Small intestine (tissue), 7 donors: ENCODE results near the gene KRTAP15-1. TPM values are rescaled to one million over a fixed set of nuclear protein-coding genes. Genes with fewer than 3 reads are reported as not detected.

ENCODE experiments used
- DNase-seq, 2 donors: peaks; one replicate each; pipeline versions ENCODE4 v3.0.0 to v3.0.0-alpha.2; 2013
- FAIRE-seq: peaks from 2 replicates; lab custom pipeline; 2012; peaks lifted over from hg19 to GRCh38; lab: Jason Lieb, UNC
- H3K27ac ChIP-seq, 3 donors: one replicate each; pipeline ENCODE4 v1.5.1; 2013; ENCODE audit warnings: low read length in 2 of 3, mild to moderate bottlenecking in 2 of 3, control low read depth in 1 of 3, inconsistent platforms in 1 of 3, low read depth in 1 of 3, moderate library complexity in 1 of 3
- H3K27me3 ChIP-seq, 3 donors: one replicate each; pipeline ENCODE4 v1.6.1; 2013; ENCODE audit warnings: low read length in 3 of 3, inconsistent platforms in 1 of 3; ENCODE audit not compliant: control insufficient read depth in 3 of 3, insufficient read depth in 3 of 3
- H3K36me3 ChIP-seq, 3 donors: one replicate each; pipeline ENCODE4 v1.6.1; 2013; ENCODE audit warnings: low read length in 3 of 3, inconsistent platforms in 1 of 3, low read depth in 1 of 3, mild to moderate bottlenecking in 1 of 3, moderate library complexity in 1 of 3; ENCODE audit not compliant: control insufficient read depth in 3 of 3, insufficient read depth in 2 of 3
- H3K4me1 ChIP-seq, 3 donors: one replicate each; pipeline ENCODE4 v1.6.1; 2013; ENCODE audit warnings: low read length in 2 of 3, inconsistent platforms in 1 of 3, low read depth in 1 of 3, mild to moderate bottlenecking in 1 of 3, moderate library complexity in 1 of 3; ENCODE audit not compliant: control insufficient read depth in 3 of 3, insufficient read depth in 2 of 3
- H3K4me3 ChIP-seq, 3 donors: one replicate each; pipeline ENCODE4 v1.5.1; 2013; ENCODE audit warnings: low read length in 3 of 3, control low read depth in 1 of 3, inconsistent platforms in 1 of 3, low read depth in 1 of 3, mild to moderate bottlenecking in 1 of 3, moderate library complexity in 1 of 3
- H3K9me3 ChIP-seq, 2 donors: one replicate each; pipeline ENCODE4 v1.6.1; 2013; ENCODE audit warnings: low read depth in 1 of 2, low read length in 1 of 2; ENCODE audit not compliant: control insufficient read depth in 2 of 2, insufficient read depth in 1 of 2
- WGBS, 3 donors: extraction: QIAGEN DNeasy Blood & Tissue Kit; methylation state at CpG; one replicate each; pipeline ENCODE4 v1.1.7; 2013; 5-methylcytosine and 5-hydroxymethylcytosine counted together
- polyA plus RNA-seq, 4 donors: library from polyadenylated mRNA; stranded (reverse) in 3 of 4; unstranded in 1 of 4; fragments of 200-250 nt in 3 of 4; fragments of 120-200 nt in 1 of 4; gene quantifications; one replicate each; pipeline versions ENCODE4 v1.2.1 to v1.2.3, GENCODE V29; 2013
- donor health status: healthy with polysubstance abuse.
- donor health status: control.
- donor health status: control.
- donor health status: Bipolar disorder and iron deficiency.
- donor health status: healthy.

KRTAP15-1 gene
- polyA plus RNA-seq, 4 donors: not detected

DNA sequence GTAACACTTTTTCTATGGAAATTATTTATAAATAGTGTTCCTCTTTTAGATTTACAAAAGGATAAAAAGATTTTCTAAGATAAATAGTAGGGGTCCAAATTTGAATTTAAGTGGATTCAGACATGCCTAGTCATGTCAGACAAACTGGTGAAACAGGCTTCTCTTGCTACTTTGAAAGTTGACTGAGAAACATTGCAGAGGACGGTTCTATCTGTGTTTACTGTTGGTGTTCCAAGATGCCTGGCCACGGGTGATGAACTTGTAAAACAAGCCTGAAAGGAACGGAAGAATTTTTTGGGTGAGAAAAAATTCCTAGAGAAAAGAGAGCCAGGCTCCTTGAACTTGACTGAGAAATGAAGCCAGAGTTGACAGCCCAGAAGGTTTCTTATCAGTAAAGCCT, 37.9 kb downstream of the KRTAP15-1 start:
- peak in 1 of 2 donors; percentile 5 for DNase-seq
- 42 to 46% (median 43%) methylated on average over 3 of the region's 3 CpGs for WGBS, 3 donors
- no peaks in the 10 kb centered on the region for H3K36me3 ChIP-seq

DNA sequence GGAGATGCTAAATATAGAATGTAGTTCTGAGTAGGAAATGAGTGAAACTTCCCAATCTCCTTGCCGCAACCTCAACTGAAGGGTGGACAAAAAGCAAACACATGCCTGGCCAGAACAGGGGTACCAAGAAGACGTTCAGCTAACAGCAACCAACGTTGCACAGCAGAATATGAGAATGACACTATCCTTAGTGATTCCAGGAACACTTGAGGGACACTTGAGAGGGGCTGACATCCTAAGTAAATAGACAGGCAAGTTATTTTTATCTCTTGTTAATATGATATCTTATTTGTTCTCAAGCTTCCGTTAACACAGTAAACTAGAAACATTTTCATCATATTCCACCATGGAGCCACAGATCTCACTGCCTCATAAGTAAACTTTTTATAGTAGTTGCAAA, 39.2 kb downstream of the KRTAP15-1 start:
- no peak overlapping the region for H3K27ac ChIP-seq
- FAIRE-seq (no peak), DNase-seq (no peak)
- H3K27me3 ChIP-seq: no peaks in the 10 kb centered on the region
- no peak overlapping the region for H3K4me3 ChIP-seq
- H3K36me3 ChIP-seq: no peaks in the 10 kb centered on the region
- peaks cover 0 to 3% of the 10 kb centered on the region in 2 donors for H3K9me3 ChIP-seq
- no peaks in the 10 kb centered on the region for H3K4me1 ChIP-seq
- WGBS, 3 donors: 57 to 70% (median 70%) methylated on average over 4 of the region's 4 CpGs

More for the DNA sequence above, 37.9 kb downstream of the KRTAP15-1 start:
- no peak overlapping the region for H3K4me3 ChIP-seq
- no peaks in the 10 kb centered on the region for H3K27me3 ChIP-seq
- peaks cover 0 to 3% of the 10 kb centered on the region in 2 donors for H3K9me3 ChIP-seq
- no peaks in the 10 kb centered on the region for H3K4me1 ChIP-seq
- H3K27ac ChIP-seq: no peak overlapping the region
- FAIRE-seq: no peak

DNA sequence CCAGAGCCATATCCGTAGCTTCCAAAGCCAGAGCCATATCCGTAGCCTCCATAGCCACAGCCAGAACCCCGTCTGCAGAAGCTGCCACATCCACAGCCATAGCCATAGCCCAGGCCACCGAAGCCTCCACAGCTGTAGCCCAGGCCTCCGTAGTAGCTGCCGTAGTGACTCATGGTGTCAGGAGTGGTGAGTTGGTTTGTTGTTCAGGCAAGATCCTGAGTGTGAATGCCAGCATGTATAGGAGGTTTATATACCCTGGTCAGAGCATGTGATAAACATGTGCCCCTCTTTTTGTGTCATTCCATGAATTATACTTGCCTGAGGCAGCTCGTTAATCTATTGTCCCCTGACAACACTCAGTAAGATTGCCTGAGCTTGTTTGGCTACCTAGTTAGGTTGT, 40.1 kb downstream of the KRTAP15-1 start, which contains the start of gene KRTAP19-1:
KRTAP19-1 (minus strand) TSS at position 223 of the 400 bp plus-strand sequence; CDS start at position 173, 50 bp downstream.
- FAIRE-seq (no peak), DNase-seq (no peak)
- H3K9me3 ChIP-seq: peaks cover 0 to 3% of the 10 kb centered on the region in 2 donors
- WGBS, 3 donors: 82 to 88% (median 83%) methylated on average over 7 of the region's 7 CpGs
- H3K36me3 ChIP-seq: no peaks in the 10 kb centered on the region
- no peak within 1 kb of the TSS for H3K27ac ChIP-seq
- H3K27me3 ChIP-seq: no peaks in the 10 kb centered on the region
- no peaks in the 10 kb centered on the region for H3K4me1 ChIP-seq
- H3K4me3 ChIP-seq: no peak within 1 kb of the TSS

DNA sequence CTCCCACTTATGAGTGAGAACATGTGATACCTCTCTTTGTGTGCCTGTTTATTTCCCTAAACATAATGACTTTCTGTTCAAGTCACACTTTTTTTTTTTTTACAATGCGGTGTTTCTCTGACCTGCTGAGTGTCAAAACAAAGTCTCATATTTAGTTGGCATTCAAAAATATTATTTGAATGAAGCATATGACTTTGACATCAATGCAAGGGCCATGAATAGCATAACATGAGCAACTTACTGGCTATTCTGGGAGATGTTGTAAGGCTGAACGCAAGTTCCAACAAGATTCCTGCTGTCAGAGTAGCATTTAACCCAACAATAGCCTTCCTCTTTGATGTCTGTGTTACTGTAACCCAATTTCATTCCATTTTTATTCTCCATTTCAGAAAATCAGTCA, 42.1 kb downstream of the KRTAP15-1 start:
- Histone ChIP-seq H3K9me3 (peaks cover 7 to 10% of the 10 kb centered on the region in 2 donors), H3K4me3 (no peak overlapping the region), H3K27me3 (no peaks in the 10 kb centered on the region), H3K4me1 (no peaks in the 10 kb centered on the region), H3K27ac (no peak overlapping the region), H3K36me3 (no peaks in the 10 kb centered on the region)
- no peak for DNase-seq
- 75 to 78% (median 76%) methylated on average over 2 of the region's 2 CpGs for WGBS, 3 donors
- no peak for FAIRE-seq

DNA sequence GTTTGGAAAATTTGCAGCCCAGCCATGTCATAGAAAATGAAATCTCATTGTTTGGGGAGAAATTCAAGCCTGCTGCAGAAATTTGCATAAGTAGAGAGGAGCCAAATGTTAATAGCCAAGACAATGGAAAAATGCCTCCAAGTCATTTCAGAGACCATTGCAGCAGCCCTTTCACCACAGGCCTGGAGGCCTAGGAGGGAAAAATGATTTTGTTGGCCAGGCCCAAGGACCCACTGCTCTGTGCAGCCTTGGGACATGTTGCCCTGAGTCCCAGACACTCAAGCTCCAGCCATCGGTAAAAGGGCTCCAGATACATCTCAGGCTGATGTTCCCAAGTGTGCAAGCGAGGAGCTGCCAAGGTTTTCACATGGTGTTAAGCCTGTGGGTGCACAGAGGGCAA, 46.1 kb downstream of the KRTAP15-1 start:
- 25 to 53% (median 37%) methylated on average over 2 of the region's 2 CpGs for WGBS, 3 donors
- FAIRE-seq: no peak
- Histone ChIP-seq H3K4me3 (no peak overlapping the region), H3K27ac (no peak overlapping the region), H3K9me3 (peaks cover 6 to 15% of the 10 kb centered on the region in 2 donors), H3K4me1 (no peaks in the 10 kb centered on the region), H3K36me3 (no peaks in the 10 kb centered on the region), H3K27me3 (no peaks in the 10 kb centered on the region)
- DNase-seq: no peak

DNA sequence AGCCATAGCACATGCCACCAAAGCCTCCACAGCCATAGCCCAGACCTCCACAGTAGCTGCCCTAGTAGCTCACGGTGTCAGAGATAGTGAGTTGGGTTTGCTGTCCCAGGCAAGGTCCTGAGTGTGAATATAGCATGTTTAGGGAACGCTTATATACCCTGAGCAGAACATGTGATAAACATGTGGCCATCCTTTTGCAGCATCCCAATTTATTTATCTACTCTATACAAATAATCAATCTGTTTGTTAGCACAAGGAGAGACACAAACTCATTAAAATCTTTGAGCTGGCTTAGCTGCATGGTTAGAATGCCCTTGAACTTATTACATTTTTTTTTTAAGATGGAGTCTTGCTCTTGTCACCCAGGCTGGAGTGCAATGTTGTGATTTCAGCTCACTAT, 47.3 kb downstream of the KRTAP15-1 start, which contains the start of gene KRTAP19-2:
KRTAP19-2 (minus strand) TSS at position 101 of the 400 bp plus-strand sequence; CDS start at position 13, 88 bp downstream.
- Histone ChIP-seq H3K27me3 (no peaks in the 10 kb centered on the region), H3K9me3 (peaks cover 6 to 18% of the 10 kb centered on the region in 2 donors), H3K36me3 (no peaks in the 10 kb centered on the region), H3K4me1 (no peaks in the 10 kb centered on the region), H3K27ac (no peak within 1 kb of the TSS), H3K4me3 (no peak within 1 kb of the TSS)
- 78 to 83% (median 79%) methylated on average over 2 of the region's 2 CpGs for WGBS, 3 donors
- FAIRE-seq: no peak
- DNase-seq: no peak

Other genes with a start within 250 kb of the KRTAP15-1 start
- gene CLDN8, start 224.2 kb upstream of the KRTAP15-1 start, polyA plus RNA-seq: under 1 TPM in 1 of 4 donors, not detected in 3; 0.15 TPM
- gene KRTAP24-1, start 157.3 kb upstream of the KRTAP15-1 start, polyA plus RNA-seq: not detected
- not detected for gene KRTAP25-1, start 150.8 kb upstream of the KRTAP15-1 start, polyA plus RNA-seq
- not detected for gene KRTAP26-1, start 120.0 kb upstream of the KRTAP15-1 start, polyA plus RNA-seq
- not detected for gene KRTAP27-1, start 102.6 kb upstream of the KRTAP15-1 start, polyA plus RNA-seq
- gene KRTAP23-1, start 91.7 kb upstream of the KRTAP15-1 start, polyA plus RNA-seq: not detected
- gene KRTAP13-2, start 68.0 kb upstream of the KRTAP15-1 start, polyA plus RNA-seq: 1 to 10 TPM in 1 of 4 donors, not detected in 3; 2.0 TPM
- gene KRTAP13-1, start 44.2 kb upstream of the KRTAP15-1 start, polyA plus RNA-seq: not detected
- gene KRTAP13-3, start 14.3 kb upstream of the KRTAP15-1 start, polyA plus RNA-seq: not detected
- not detected for gene KRTAP13-4, start 10.1 kb upstream of the KRTAP15-1 start, polyA plus RNA-seq
- not detected for gene KRTAP19-1, start 40.1 kb downstream of the KRTAP15-1 start, polyA plus RNA-seq
- not detected for gene KRTAP19-2, start 47.2 kb downstream of the KRTAP15-1 start, polyA plus RNA-seq
- gene KRTAP19-3, start 51.7 kb downstream of the KRTAP15-1 start, polyA plus RNA-seq: not detected
- not detected for gene KRTAP19-4, start 56.9 kb downstream of the KRTAP15-1 start, polyA plus RNA-seq
- gene KRTAP19-5, start 61.9 kb downstream of the KRTAP15-1 start, polyA plus RNA-seq: not detected
- not detected for gene KRTAP19-6, start 101.6 kb downstream of the KRTAP15-1 start, polyA plus RNA-seq
- gene KRTAP19-7, start 121.0 kb downstream of the KRTAP15-1 start, polyA plus RNA-seq: not detected
- gene KRTAP22-2, start 150.1 kb downstream of the KRTAP15-1 start, polyA plus RNA-seq: not detected
- gene KRTAP6-3, start 152.2 kb downstream of the KRTAP15-1 start, polyA plus RNA-seq: not detected
- gene KRTAP6-2, start 158.6 kb downstream of the KRTAP15-1 start, polyA plus RNA-seq: not detected
- not detected for gene KRTAP22-1, start 160.8 kb downstream of the KRTAP15-1 start, polyA plus RNA-seq
- gene KRTAP6-1, start 173.7 kb downstream of the KRTAP15-1 start, polyA plus RNA-seq: not detected
- not detected for gene KRTAP20-1, start 176.2 kb downstream of the KRTAP15-1 start, polyA plus RNA-seq
- gene KRTAP20-4, start 180.4 kb downstream of the KRTAP15-1 start, polyA plus RNA-seq: not detected
- not detected for gene KRTAP20-2, start 194.9 kb downstream of the KRTAP15-1 start, polyA plus RNA-seq
- not detected for gene KRTAP20-3, start 202.6 kb downstream of the KRTAP15-1 start, polyA plus RNA-seq